ENCODE data around the gene AKAP12. TPM values are rescaled to one million over a fixed set of nuclear protein-coding genes. Genes with fewer than 3 reads are reported as not detected.

Gene AKAP12
- total RNA-seq, 1 experiment from 2014 or later, result 109 TPM

DNA sequence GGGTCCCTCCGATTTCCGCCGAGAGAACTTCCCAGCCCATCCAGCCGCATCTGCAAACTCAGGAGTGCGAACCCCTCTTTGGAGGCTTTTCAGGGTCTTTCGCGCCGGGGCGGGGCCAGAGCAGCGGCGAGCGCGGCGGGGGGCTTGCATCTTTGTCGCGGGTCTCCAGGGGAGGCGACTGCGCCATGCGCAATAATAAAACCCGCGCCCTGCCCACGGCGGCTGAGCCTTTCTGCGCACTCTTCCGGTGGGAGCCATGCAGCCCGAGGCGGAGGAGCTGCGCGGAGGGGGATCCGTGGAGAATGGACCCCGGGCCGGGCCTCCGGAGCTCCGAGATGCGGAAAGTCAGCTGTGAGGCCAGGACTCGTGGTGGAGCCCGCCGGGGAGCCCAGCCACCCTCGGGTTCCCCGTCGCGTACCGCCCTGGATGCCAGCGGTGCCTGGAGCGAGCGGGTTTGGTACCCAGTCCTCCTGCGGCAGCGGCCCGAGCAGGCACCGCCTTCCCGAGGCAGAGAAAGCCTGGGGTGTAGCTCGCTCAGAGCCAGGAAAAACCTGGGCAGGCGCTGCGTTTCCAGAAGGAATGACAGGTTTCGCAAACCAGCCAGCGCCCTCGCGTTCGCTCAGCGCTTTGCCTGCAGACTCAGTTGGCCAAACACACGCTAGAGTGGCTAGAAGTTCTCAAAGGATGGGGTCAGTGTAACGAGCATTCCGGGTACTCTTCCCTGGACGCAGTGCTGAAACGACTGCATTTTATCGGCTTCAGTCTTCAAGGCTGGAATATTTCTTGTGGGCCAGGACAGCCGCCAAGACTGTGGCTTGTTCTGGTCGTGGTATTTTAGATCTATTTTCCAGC, 1.2 kb downstream of the AKAP12 start:
- POLR2A ChIA-PET (ENCODE audit: unreplicated experiment), result interaction anchor here (0.5 kb wide), 1 partner anchor 43 kb away, joined by 4 read pairs; no protein-coding TSS in a partner anchor
- Histone ChIP-seq H3K36me3 (ENCODE audit: low read depth, low read length) (no peaks in the 10 kb centered on the region), H3K9ac (ENCODE audit: low read length) (peak overlapping the region; percentile 81), H3F3A (ENCODE audit: low read length, unreplicated experiment) (no peaks in the 10 kb centered on the region), H3K9me3 (ENCODE audit: low read length) (no peaks in the 10 kb centered on the region), H2AFZ (ENCODE audit: low read length) (peak overlapping the region; percentile 67), H3K27ac (ENCODE audit: low read length) (no peak overlapping the region), H3K9me2 (replicated peaks; ENCODE audit: low read length) (no peaks in the 10 kb centered on the region), H3K79me2 (ENCODE audit: low read length) (peaks cover 39% of the 10 kb centered on the region), H3K4me3 (ENCODE audit: low read length) (peak overlapping the region; percentile 92), H3K4me2 (ENCODE audit: low read length) (peak overlapping the region; percentile 89), H3K4me1 (ENCODE audit: insufficient read depth, low read length) (peaks cover 17% of the 10 kb centered on the region), H4K20me1 (ENCODE audit: low read length) (peaks cover 27% of the 10 kb centered on the region), H3K27me3 (ENCODE audit: low read length) (no peaks in the 10 kb centered on the region)
- DNase-seq (peak; percentile 47), ATAC-seq (peak; percentile 70)
- intact Hi-C loops (cut with micrococcal nuclease), result loop anchor here (10.0 kb wide), 2 partner anchors 84 to 226 kb away; no protein-coding TSS in a partner anchor
- TF ChIP-seq EZH2 (IDR thresholded peaks at IDR 0.05; ENCODE audit: low read length, unreplicated experiment) (no peak), EZH2phosphoT487 (IDR thresholded peaks at IDR 0.05; ENCODE audit: borderline replicate concordance, low read length) (no peak)
- TF ChIP-seq, protein P1, sequence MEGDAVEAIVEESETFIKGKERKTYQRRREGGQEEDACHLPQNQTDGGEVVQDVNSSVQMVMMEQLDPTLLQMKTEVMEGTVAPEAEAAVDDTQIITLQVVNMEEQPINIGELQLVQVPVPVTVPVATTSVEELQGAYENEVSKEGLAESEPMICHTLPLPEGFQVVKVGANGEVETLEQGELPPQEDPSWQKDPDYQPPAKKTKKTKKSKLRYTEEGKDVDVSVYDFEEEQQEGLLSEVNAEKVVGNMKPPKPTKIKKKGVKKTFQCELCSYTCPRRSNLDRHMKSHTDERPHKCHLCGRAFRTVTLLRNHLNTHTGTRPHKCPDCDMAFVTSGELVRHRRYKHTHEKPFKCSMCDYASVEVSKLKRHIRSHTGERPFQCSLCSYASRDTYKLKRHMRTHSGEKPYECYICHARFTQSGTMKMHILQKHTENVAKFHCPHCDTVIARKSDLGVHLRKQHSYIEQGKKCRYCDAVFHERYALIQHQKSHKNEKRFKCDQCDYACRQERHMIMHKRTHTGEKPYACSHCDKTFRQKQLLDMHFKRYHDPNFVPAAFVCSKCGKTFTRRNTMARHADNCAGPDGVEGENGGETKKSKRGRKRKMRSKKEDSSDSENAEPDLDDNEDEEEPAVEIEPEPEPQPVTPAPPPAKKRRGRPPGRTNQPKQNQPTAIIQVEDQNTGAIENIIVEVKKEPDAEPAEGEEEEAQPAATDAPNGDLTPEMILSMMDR (conservative IDR thresholded peaks at IDR 0.05; ENCODE audit: low read depth, low read length), result no peak
- BruUV-seq (replicated peaks), result no TSS peak
- CTCF ChIA-PET, result interaction anchor here (0.5 kb wide), 1 partner anchor 159 kb away, joined by 3 read pairs; no protein-coding TSS in a partner anchor

DNA sequence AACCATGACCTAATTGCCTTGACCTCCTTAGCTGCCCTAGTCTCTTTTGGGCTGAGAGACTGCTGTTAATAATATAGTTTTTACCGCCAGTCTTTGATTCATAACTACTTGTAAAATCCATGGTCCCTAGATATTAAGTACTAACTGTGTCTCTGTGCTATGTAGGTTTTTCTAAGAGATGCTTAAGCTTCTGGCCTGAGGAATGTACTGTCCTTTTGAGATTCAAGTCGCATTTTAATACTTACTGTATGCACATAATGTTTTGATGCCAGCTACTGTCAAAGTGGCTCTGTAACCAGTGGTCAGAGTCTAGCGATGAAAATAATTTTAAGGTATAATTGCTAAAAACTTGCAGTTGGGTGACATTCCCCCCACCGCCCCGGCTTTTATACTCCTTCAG, 2.1 kb downstream of the AKAP12 start:
- ATAC-seq, result no peak
- no peaks in the 10 kb centered on the region for H3F3A ChIP-seq (ENCODE audit: low read length, unreplicated experiment)
- no peaks in the 10 kb centered on the region for H3K9me2 ChIP-seq (replicated peaks; ENCODE audit: low read length)
- no peak for DNase-seq
- peaks cover 17% of the 10 kb centered on the region for H3K4me1 ChIP-seq (ENCODE audit: insufficient read depth, low read length)
- peak overlapping the region; percentile 92 for H3K4me3 ChIP-seq (ENCODE audit: low read length)
- peaks cover 27% of the 10 kb centered on the region for H4K20me1 ChIP-seq (ENCODE audit: low read length)
- H3K4me2 ChIP-seq (ENCODE audit: low read length), result peak overlapping the region; percentile 89
- POLR2A ChIA-PET (ENCODE audit: unreplicated experiment), result no interaction called here
- H3K9ac ChIP-seq (ENCODE audit: low read length), result peak overlapping the region; percentile 81
- no peaks in the 10 kb centered on the region for H3K9me3 ChIP-seq (ENCODE audit: low read length)
- CTCF ChIA-PET, result no interaction called here
- no peak overlapping the region for H3K27ac ChIP-seq (ENCODE audit: low read length)
- intact Hi-C loops (cut with micrococcal nuclease), result loop anchor here (10.0 kb wide), 2 partner anchors 83 to 227 kb away; no protein-coding TSS in a partner anchor
- BruUV-seq (replicated peaks), result TSS peak; percentile 35
- H2AFZ ChIP-seq (ENCODE audit: low read length), result no peak overlapping the region
- no peaks in the 10 kb centered on the region for H3K27me3 ChIP-seq (ENCODE audit: low read length)
- TF ChIP-seq, protein P1 (conservative IDR thresholded peaks at IDR 0.05; ENCODE audit: low read depth, low read length), result no peak
- TF ChIP-seq EZH2phosphoT487 (IDR thresholded peaks at IDR 0.05; ENCODE audit: borderline replicate concordance, low read length), result no peak
- TF ChIP-seq EZH2 (IDR thresholded peaks at IDR 0.05; ENCODE audit: low read length, unreplicated experiment), result no peak
- peaks cover 39% of the 10 kb centered on the region for H3K79me2 ChIP-seq (ENCODE audit: low read length)
- no peaks in the 10 kb centered on the region for H3K36me3 ChIP-seq (ENCODE audit: low read depth, low read length)

Data from PC-3 (cell line).